WTC11 (cell line): Measurements from ENCODE around the gene ENOX2. TPM values are rescaled to one million over a fixed set of nuclear protein-coding genes. Genes with fewer than 3 reads are reported as not detected.

ENCODE experiments used
- ATAC-seq: fragments of 200-7000 bp; cut with Tn5 transposase; 2 replicates; pipeline ENCODE4 v1.10.0; 2021; ENCODE audit warnings: mild to moderate bottlenecking, moderate library complexity
- CTCF ChIA-PET: fragments of 300-600 bp; sonication (Branson Sonifier 250); formaldehyde crosslinking; loops from one replicate; lab custom pipeline; 2021; ENCODE audit warnings: antibody characterized with exemption; lab: Charles Lee
- POLR2A ChIA-PET: fragments of 350-600 bp; sonication (Branson Sonifier 250); formaldehyde crosslinking; loops from one replicate; lab custom pipeline; 2021; ENCODE audit warnings: antibody characterized with exemption; lab: Charles Lee
- DNase-seq: peaks from one replicate; pipeline ENCODE4 v3.0.0; 2021; ENCODE audit warnings: low spot score
- H3K27ac Mint-ChIP-seq: 2 replicates; pipeline ENCODE4 v1.8.0; 2021; ENCODE audit warnings: mixed read lengths
- H3K27me3 Mint-ChIP-seq: 2 replicates; pipeline ENCODE4 v1.8.0; 2021; ENCODE audit warnings: low read depth, mild to moderate bottlenecking, moderate library complexity, mixed read lengths
- H3K36me3 Mint-ChIP-seq: 2 replicates; pipeline ENCODE4 v1.8.0; 2021; ENCODE audit warnings: mixed read lengths
- H3K4me1 Mint-ChIP-seq: 2 replicates; pipeline ENCODE4 v1.8.0; 2022; ENCODE audit warnings: mixed read lengths
- H3K4me3 Mint-ChIP-seq: 2 replicates; pipeline ENCODE4 v1.8.0; 2021; ENCODE audit warnings: mild to moderate bottlenecking, moderate library complexity, mixed read lengths
- H3K9me3 Mint-ChIP-seq: 2 replicates; pipeline ENCODE4 v1.8.0; 2021; ENCODE audit warnings: mixed read lengths
- AR ChIP-seq: fragments of 250-450 bp; sonication (Bioruptor Pico); IDR thresholded peaks from 2 replicates; pipeline ENCODE4 v1.9.0; 2021; ENCODE audit warnings: mild to moderate bottlenecking
- ATF1 ChIP-seq: sonication (generic); formaldehyde crosslinking; IDR thresholded peaks from 2 replicates; pipeline ENCODE4 v1.8.1; 2023; ENCODE audit warnings: mild to moderate bottlenecking, moderate library complexity, missing genetic modification reagents
- ATF2 ChIP-seq: sonication (generic); formaldehyde crosslinking; IDR thresholded peaks from 2 replicates; pipeline ENCODE4 v1.8.1; 2022; ENCODE audit warnings: low read depth, missing genetic modification reagents, borderline replicate concordance
- ATF6 ChIP-seq: sonication (generic); formaldehyde crosslinking; IDR thresholded peaks from 2 replicates; pipeline ENCODE4 v1.8.1; 2023; ENCODE audit warnings: mild to moderate bottlenecking, missing genetic modification reagents
- CBFB ChIP-seq: sonication (generic); formaldehyde crosslinking; IDR thresholded peaks from 2 replicates; pipeline ENCODE4 v1.8.1; 2022; ENCODE audit warnings: mild to moderate bottlenecking, low read depth, missing genetic modification reagents
- CREB1 ChIP-seq: sonication (generic); formaldehyde crosslinking; IDR thresholded peaks from 2 replicates; pipeline ENCODE4 v1.8.0; 2023; ENCODE audit warnings: mild to moderate bottlenecking, missing genetic modification reagents
- E2F5 ChIP-seq: sonication (generic); formaldehyde crosslinking; IDR thresholded peaks from 2 replicates; pipeline ENCODE4 v1.8.1; 2022; ENCODE audit warnings: mild to moderate bottlenecking, moderate library complexity, missing genetic modification reagents
- ETV6 ChIP-seq: sonication (generic); formaldehyde crosslinking; IDR thresholded peaks from 2 replicates; pipeline ENCODE4 v1.8.1; 2022; ENCODE audit warnings: mild to moderate bottlenecking, missing genetic modification reagents
- FOXJ3 ChIP-seq: sonication (generic); formaldehyde crosslinking; IDR thresholded peaks from 2 replicates; pipeline ENCODE4 v1.9.0; 2021; ENCODE audit warnings: missing genetic modification reagents, mild to moderate bottlenecking, borderline replicate concordance
- FOXK1 ChIP-seq: sonication (generic); formaldehyde crosslinking; IDR thresholded peaks from 2 replicates; pipeline ENCODE4 v1.8.0; 2022; ENCODE audit warnings: mild to moderate bottlenecking, moderate library complexity, missing genetic modification reagents
- GTF2I ChIP-seq: fragments of 250-450 bp; sonication (Bioruptor Pico); conservative IDR thresholded peaks from 2 replicates; pipeline ENCODE4 v1.4.0; 2021; ENCODE audit warnings: mild to moderate bottlenecking
- JUN ChIP-seq: sonication (generic); formaldehyde crosslinking; IDR thresholded peaks from 2 replicates; pipeline ENCODE4 v1.8.0; 2023; ENCODE audit warnings: mild to moderate bottlenecking, missing genetic modification reagents
- KAT7 ChIP-seq: sonication (generic); formaldehyde crosslinking; IDR thresholded peaks from 2 replicates; pipeline ENCODE4 v1.8.1; 2023; ENCODE audit warnings: missing genetic modification reagents, mild to moderate bottlenecking, borderline replicate concordance
- MLX ChIP-seq: sonication (generic); formaldehyde crosslinking; IDR thresholded peaks from 2 replicates; pipeline ENCODE4 v1.8.1; 2023; ENCODE audit warnings: mild to moderate bottlenecking, missing genetic modification reagents, moderate library complexity
- MYBL2 ChIP-seq: sonication (generic); formaldehyde crosslinking; IDR thresholded peaks from 2 replicates; pipeline ENCODE4 v1.8.1; 2023; ENCODE audit warnings: mild to moderate bottlenecking, moderate library complexity, missing genetic modification reagents
- NFE2L1 ChIP-seq: sonication (generic); formaldehyde crosslinking; IDR thresholded peaks from 2 replicates; pipeline ENCODE4 v1.8.1; 2023; ENCODE audit warnings: missing genetic modification reagents
- NR1H2 ChIP-seq: sonication (generic); formaldehyde crosslinking; IDR thresholded peaks from 2 replicates; pipeline ENCODE4 v1.9.0; 2021; ENCODE audit warnings: mild to moderate bottlenecking, moderate library complexity, missing genetic modification reagents
- OVOL2 ChIP-seq: fragments of 250-450 bp; sonication (Bioruptor Pico); IDR thresholded peaks from 2 replicates; pipeline ENCODE4 v1.9.0; 2021; ENCODE audit warnings: mild to moderate bottlenecking, borderline replicate concordance
- RORB ChIP-seq: fragments of 250-450 bp; sonication (Bioruptor Pico); IDR thresholded peaks from 2 replicates; pipeline ENCODE4 v1.9.0; 2021; ENCODE audit warnings: mild to moderate bottlenecking
- SMAD3 ChIP-seq: sonication (generic); formaldehyde crosslinking; IDR thresholded peaks from 2 replicates; pipeline ENCODE4 v1.8.0; 2022; ENCODE audit warnings: missing genetic modification reagents, mild to moderate bottlenecking, borderline replicate concordance
- SP1 ChIP-seq: sonication (generic); formaldehyde crosslinking; conservative IDR thresholded peaks from 2 replicates; pipeline ENCODE4 v1.8.1; 2022; ENCODE audit warnings: missing genetic modification reagents
- ZNF219 ChIP-seq: sonication (generic); formaldehyde crosslinking; IDR thresholded peaks from 2 replicates; pipeline ENCODE4 v1.8.0; 2023; ENCODE audit warnings: missing genetic modification reagents, mild to moderate bottlenecking, borderline replicate concordance
- ZNF281 ChIP-seq: sonication (generic); formaldehyde crosslinking; IDR thresholded peaks from 2 replicates; pipeline ENCODE4 v1.8.0; 2023; ENCODE audit warnings: mild to moderate bottlenecking, missing genetic modification reagents
- ZNF416 ChIP-seq: fragments of 250-450 bp; sonication (Bioruptor Pico); IDR thresholded peaks from 2 replicates; pipeline ENCODE4 v1.9.0; 2021; ENCODE audit warnings: mild to moderate bottlenecking, inconsistent platforms
- ZNF425 ChIP-seq: fragments of 250-450 bp; sonication (Bioruptor Pico); conservative IDR thresholded peaks from 2 replicates; pipeline ENCODE4 v1.9.0; 2021; ENCODE audit warnings: mild to moderate bottlenecking
- total RNA-seq: library from RNA; stranded (reverse); gene quantifications from 3 replicates; pipeline ENCODE4 v1.2.3, GENCODE V29; 2021

ENOX2 gene
- total RNA-seq, 1 experiment from 2014 or later, result 13.8 TPM

- DNase-seq, result no peak
- POLR2A ChIA-PET, result no interaction called here
- H3K27me3 Mint-ChIP-seq, result peaks cover 17% of the 10 kb centered on the region
- peaks cover 37% of the 10 kb centered on the region for H3K4me1 Mint-ChIP-seq
- H3K27ac Mint-ChIP-seq, result no peak overlapping the region
- TF ChIP-seq ZNF281 (no peak), E2F5 (no peak), MLX (no peak), AR (CRISPR knock-in tag) (no peak), ZNF425 (CRISPR knock-in tag) (no peak), ETV6 (CRISPR knock-in tag) (no peak), FOXJ3 (CRISPR knock-in tag) (no peak), ATF6 (CRISPR knock-in tag) (no peak), JUN (CRISPR knock-in tag) (no peak), ATF1 (CRISPR knock-in tag) (no peak), ATF2 (no peak), GTF2I (CRISPR knock-in tag) (no peak)
- no peak overlapping the region for H3K4me3 Mint-ChIP-seq
- H3K9me3 Mint-ChIP-seq, result no peaks in the 10 kb centered on the region
- no peaks in the 10 kb centered on the region for H3K36me3 Mint-ChIP-seq
- CTCF ChIA-PET, result no interaction called here
- ATAC-seq, result no peak
Measured at GRCh38 chrX:130716346-130716745, 186.7 kb downstream of the ENOX2 start.

- Mint-ChIP-seq H3K9me3 (no peaks in the 10 kb centered on the region), H3K4me1 (peaks cover 37% of the 10 kb centered on the region), H3K4me3 (no peak overlapping the region), H3K27me3 (peaks cover 9% of the 10 kb centered on the region; the same call in 1 of the 2 replicates), H3K36me3 (no peaks in the 10 kb centered on the region), H3K27ac (no peak overlapping the region)
- no peak for DNase-seq
- ATAC-seq, result no peak
- ChIA-PET POLR2A (no interaction called here), CTCF (no interaction called here)
- TF ChIP-seq ZNF219 (no peak), RORB (CRISPR knock-in tag) (no peak), ZNF416 (CRISPR knock-in tag) (no peak), FOXK1 (CRISPR knock-in tag) (no peak), FOXJ3 (CRISPR knock-in tag) (no peak), OVOL2 (no peak), JUN (CRISPR knock-in tag) (no peak), MYBL2 (CRISPR knock-in tag) (no peak), SMAD3 (CRISPR knock-in tag) (no peak), CBFB (CRISPR knock-in tag) (no peak), NFE2L1 (CRISPR knock-in tag) (no peak), SP1 (CRISPR knock-in tag) (no peak), KAT7 (CRISPR knock-in tag) (no peak), CREB1 (CRISPR knock-in tag) (no peak), NR1H2 (CRISPR knock-in tag) (no peak)
Measured at GRCh38 chrX:130715299-130715698, 187.7 kb downstream of the ENOX2 start.
